ENCODE results near the gene SNX9.
"Not testable (repeated sequence)": the region's sequence is repeated elsewhere in the genome, so short reads cannot be mapped to it uniquely, and the experiment has no call there.

SNX9 gene

GRCh38 chr6:157858664-157859063 is 35.6 kb downstream of the SNX9 start:
- H3K9me3 ChIP-seq (replicated peaks in 1 of 2; ENCODE audit: control insufficient read depth in 2 of 2, insufficient read depth in 1 of 2, low read depth in 1 of 2, low read length in 2 of 2); H3K14ac ChIP-seq (ENCODE audit: low read length); H4K91ac ChIP-seq (ENCODE audit: low read depth, low read length, poor library complexity); H3K79me1 ChIP-seq (ENCODE audit: low read depth, low read length); H3K36me3 ChIP-seq (replicated peaks in 1 of 2; ENCODE audit: control insufficient read depth in 2 of 2, insufficient read depth in 2 of 2, low read length in 2 of 2); H2BK5ac ChIP-seq (ENCODE audit: low read length); H3K4me2 ChIP-seq (ENCODE audit: insufficient read depth, low read length, poor library complexity, severe bottlenecking); H3K4me3 ChIP-seq (ENCODE audit: low read length in 2 of 2); H4K8ac ChIP-seq (ENCODE audit: low read depth, low read length); H2AFZ ChIP-seq (ENCODE audit: low read length); H3K4me1 ChIP-seq (ENCODE audit: control insufficient read depth in 2 of 2, insufficient read depth in 1 of 2, low read depth in 1 of 2, low read length in 2 of 2); H3K18ac ChIP-seq (ENCODE audit: low read length); H3K4ac ChIP-seq (ENCODE audit: low read length); H2BK120ac ChIP-seq (ENCODE audit: low read depth, low read length); H3K27me3 ChIP-seq (ENCODE audit: control insufficient read depth in 3 of 3, insufficient read depth in 3 of 3, low read depth in 1 of 3, low read length in 3 of 3); H2AK5ac ChIP-seq (ENCODE audit: low read depth, low read length); H2BK12ac ChIP-seq (ENCODE audit: low read length); H2BK15ac ChIP-seq (ENCODE audit: low read length); H3K9ac ChIP-seq (ENCODE audit: low read depth, low read length, poor library complexity); H3K23ac ChIP-seq (ENCODE audit: low read depth, low read length, poor library complexity); H3K27ac ChIP-seq (replicated peaks; ENCODE audit: low read length); DNase-seq (ENCODE audit: low spot score): not testable (repeated sequence)
- no CpG with 5 or more reads among the region's 1 CpG for WGBS, 2 donors (ENCODE audit: extremely low coverage in 2 of 2, insufficient read length in 2 of 2, insufficient replicate concordance in 1 of 2)

GRCh38 chr6:157859775-157860504 is 36.9 kb downstream of the SNX9 start:
- Histone ChIP-seq H2AK5ac (ENCODE audit: low read depth, low read length) (no peak overlapping the region), H3K4me2 (ENCODE audit: insufficient read depth, low read length, poor library complexity, severe bottlenecking) (no peak overlapping the region), H3K9ac (ENCODE audit: low read depth, low read length, poor library complexity) (no peak overlapping the region), H4K91ac (ENCODE audit: low read depth, low read length, poor library complexity) (no peak overlapping the region), H4K8ac (ENCODE audit: low read depth, low read length) (no peak overlapping the region), H3K4me3 (ENCODE audit: low read length in 2 of 2) (no peak overlapping the region), H3K9me3 (replicated peaks in 1 of 2; ENCODE audit: control insufficient read depth in 2 of 2, insufficient read depth in 1 of 2, low read depth in 1 of 2, low read length in 2 of 2) (no peaks in the 10 kb centered on the region), H2BK120ac (ENCODE audit: low read depth, low read length) (no peak overlapping the region), H3K18ac (ENCODE audit: low read length) (no peak overlapping the region), H3K79me1 (ENCODE audit: low read depth, low read length) (no peaks in the 10 kb centered on the region), H2BK15ac (ENCODE audit: low read length) (no peak overlapping the region), H2AFZ (ENCODE audit: low read length) (no peak overlapping the region), H3K4ac (ENCODE audit: low read length) (no peak overlapping the region), H3K27ac (replicated peaks; ENCODE audit: low read length) (no peak overlapping the region), H3K36me3 (replicated peaks in 1 of 2; ENCODE audit: control insufficient read depth in 2 of 2, insufficient read depth in 2 of 2, low read length in 2 of 2) (peaks cover 0 to 3% of the 10 kb centered on the region in 2 donors), H3K27me3 (ENCODE audit: control insufficient read depth in 3 of 3, insufficient read depth in 3 of 3, low read depth in 1 of 3, low read length in 3 of 3) (no peaks in the 10 kb centered on the region), H2BK12ac (ENCODE audit: low read length) (no peak overlapping the region), H3K23ac (ENCODE audit: low read depth, low read length, poor library complexity) (no peak overlapping the region), H2BK5ac (ENCODE audit: low read length) (no peak overlapping the region), H3K14ac (ENCODE audit: low read length) (no peak overlapping the region), H3K4me1 (ENCODE audit: control insufficient read depth in 2 of 2, insufficient read depth in 1 of 2, low read depth in 1 of 2, low read length in 2 of 2) (no peaks in the 10 kb centered on the region)
- DNase-seq (ENCODE audit: low spot score) = no peak
- WGBS, 2 donors (ENCODE audit: extremely low coverage in 2 of 2, insufficient read length in 2 of 2, insufficient replicate concordance in 1 of 2) = no CpG with 5 or more reads among the region's 7 CpGs

- Histone ChIP-seq H3K9me3 (replicated peaks in 1 of 2; ENCODE audit: control insufficient read depth in 2 of 2, insufficient read depth in 1 of 2, low read depth in 1 of 2, low read length in 2 of 2) (no peaks in the 10 kb centered on the region), H3K27ac (replicated peaks; ENCODE audit: low read length) (no peak overlapping the region), H2AFZ (ENCODE audit: low read length) (no peak overlapping the region), H2BK12ac (ENCODE audit: low read length) (no peak overlapping the region), H4K91ac (ENCODE audit: low read depth, low read length, poor library complexity) (no peak overlapping the region), H3K4me2 (ENCODE audit: insufficient read depth, low read length, poor library complexity, severe bottlenecking) (no peak overlapping the region), H2BK15ac (ENCODE audit: low read length) (no peak overlapping the region), H3K9ac (ENCODE audit: low read depth, low read length, poor library complexity) (no peak overlapping the region), H2BK120ac (ENCODE audit: low read depth, low read length) (no peak overlapping the region), H3K4me3 (ENCODE audit: low read length in 2 of 2) (no peak overlapping the region), H3K36me3 (replicated peaks in 1 of 2; ENCODE audit: control insufficient read depth in 2 of 2, insufficient read depth in 2 of 2, low read length in 2 of 2) (peaks cover 0 to 3% of the 10 kb centered on the region in 2 donors), H3K4me1 (ENCODE audit: control insufficient read depth in 2 of 2, insufficient read depth in 1 of 2, low read depth in 1 of 2, low read length in 2 of 2) (no peaks in the 10 kb centered on the region), H3K4ac (ENCODE audit: low read length) (no peak overlapping the region), H3K79me1 (ENCODE audit: low read depth, low read length) (peaks cover 2% of the 10 kb centered on the region), H3K14ac (ENCODE audit: low read length) (no peak overlapping the region), H3K23ac (ENCODE audit: low read depth, low read length, poor library complexity) (no peak overlapping the region), H3K27me3 (ENCODE audit: control insufficient read depth in 3 of 3, insufficient read depth in 3 of 3, low read depth in 1 of 3, low read length in 3 of 3) (no peaks in the 10 kb centered on the region), H4K8ac (ENCODE audit: low read depth, low read length) (no peak overlapping the region), H3K18ac (ENCODE audit: low read length) (no peak overlapping the region), H2BK5ac (ENCODE audit: low read length) (no peak overlapping the region), H2AK5ac (ENCODE audit: low read depth, low read length) (no peak overlapping the region)
- WGBS, 2 donors (ENCODE audit: extremely low coverage in 2 of 2, insufficient read length in 2 of 2, insufficient replicate concordance in 1 of 2) = no CpG with 5 or more reads among the region's 4 CpGs
- no peak for DNase-seq (ENCODE audit: low spot score)
Measured at GRCh38 chr6:157860505-157860991, 37.5 kb downstream of the SNX9 start.

GRCh38 chr6:157861184-157861583 is 38.1 kb downstream of the SNX9 start:
- no peak for DNase-seq (ENCODE audit: low spot score)
- Histone ChIP-seq H3K79me1 (ENCODE audit: low read depth, low read length) (peaks cover 2% of the 10 kb centered on the region), H2AK5ac (ENCODE audit: low read depth, low read length) (no peak overlapping the region), H3K9me3 (replicated peaks in 1 of 2; ENCODE audit: control insufficient read depth in 2 of 2, insufficient read depth in 1 of 2, low read depth in 1 of 2, low read length in 2 of 2) (no peaks in the 10 kb centered on the region), H2BK12ac (ENCODE audit: low read length) (no peak overlapping the region), H3K9ac (ENCODE audit: low read depth, low read length, poor library complexity) (no peak overlapping the region), H3K36me3 (replicated peaks in 1 of 2; ENCODE audit: control insufficient read depth in 2 of 2, insufficient read depth in 2 of 2, low read length in 2 of 2) (peaks cover 0 to 3% of the 10 kb centered on the region in 2 donors), H3K4me1 (ENCODE audit: control insufficient read depth in 2 of 2, insufficient read depth in 1 of 2, low read depth in 1 of 2, low read length in 2 of 2) (no peaks in the 10 kb centered on the region), H3K27me3 (ENCODE audit: control insufficient read depth in 3 of 3, insufficient read depth in 3 of 3, low read depth in 1 of 3, low read length in 3 of 3) (no peaks in the 10 kb centered on the region), H4K91ac (ENCODE audit: low read depth, low read length, poor library complexity) (no peak overlapping the region), H3K27ac (replicated peaks; ENCODE audit: low read length) (no peak overlapping the region), H3K4me3 (ENCODE audit: low read length in 2 of 2) (no peak overlapping the region), H2AFZ (ENCODE audit: low read length) (no peak overlapping the region), H2BK15ac (ENCODE audit: low read length) (no peak overlapping the region), H3K4me2 (ENCODE audit: insufficient read depth, low read length, poor library complexity, severe bottlenecking) (no peak overlapping the region), H3K14ac (ENCODE audit: low read length) (no peak overlapping the region), H3K4ac (ENCODE audit: low read length) (no peak overlapping the region), H2BK5ac (ENCODE audit: low read length) (no peak overlapping the region), H4K8ac (ENCODE audit: low read depth, low read length) (no peak overlapping the region), H3K18ac (ENCODE audit: low read length) (no peak overlapping the region), H2BK120ac (ENCODE audit: low read depth, low read length) (no peak overlapping the region), H3K23ac (ENCODE audit: low read depth, low read length, poor library complexity) (no peak overlapping the region)
- WGBS, 2 donors (ENCODE audit: extremely low coverage in 2 of 2, insufficient read length in 2 of 2, insufficient replicate concordance in 1 of 2) = no CpG with 5 or more reads among the region's 4 CpGs

All from neuronal stem cell (in vitro differentiated cells).